Cardiac muscle cell (in vitro differentiated cells and primary cell): ENCODE measurements around the gene CALN1. TPM values are rescaled to one million over a fixed set of nuclear protein-coding genes. Genes with fewer than 3 reads are reported as not detected.

Source experiments
- DNase-seq, 2 donors: peaks; one replicate each; pipeline versions ENCODE4 v3.0.0 to v3.0.0-alpha.2; 2010 to 2017; ENCODE audit warnings: low read depth in 1 of 2, low spot score in 1 of 2
- H3K27ac ChIP-seq: fragments of 200-600 bp; sonication (generic); 2 replicates; pipeline ENCODE4 v1.5.1; 2016
- H3K27me3 ChIP-seq: fragments of 200-600 bp; sonication (generic); 2 replicates; pipeline ENCODE4 v1.6.0; 2016; ENCODE audit warnings: control low read depth
- H3K36me3 ChIP-seq: fragments of 200-600 bp; sonication (generic); 2 replicates; pipeline ENCODE4 v1.5.1; 2016; ENCODE audit warnings: control low read depth
- H3K4me1 ChIP-seq: fragments of 200-600 bp; sonication (generic); 2 replicates; pipeline ENCODE4 v1.8.1; 2017; ENCODE audit warnings: low read depth, mild to moderate bottlenecking, mixed run types
- H3K4me3 ChIP-seq: fragments of 200-600 bp; sonication (generic); 2 replicates; pipeline ENCODE4 v1.5.1; 2016; ENCODE audit warnings: mild to moderate bottlenecking
- H3K9me3 ChIP-seq: fragments of 200-600 bp; sonication (generic); 2 replicates; pipeline ENCODE4 v1.5.1; 2017; ENCODE audit warnings: low read depth, mild to moderate bottlenecking, control low read depth
- polyA plus RNA-seq: library from polyadenylated mRNA; unstranded; fragments of >200 nt; fragmentation: Nextera tagmentation; extraction: Ambion mirVana; gene quantifications from 2 replicates; pipeline ENCODE4 v1.2.1, GENCODE V29; 2016
- total RNA-seq: library from RNA; depleted of rRNA; stranded (reverse); fragments of >200 nt; gene quantifications from 2 replicates; pipeline ENCODE4 v1.2.3, GENCODE V29; 2016
- TF ChIP-seq, protein P1 (sequence below): IDR thresholded peaks from 2 replicates; pipeline ENCODE4 v1.5.1; 2012; ENCODE audit warnings: low read depth, mild to moderate bottlenecking, low read length

Gene CALN1
- total and polyA plus RNA-seq, 2 experiments from 2014 or later: 0.03 to 0.18 TPM

DNA sequence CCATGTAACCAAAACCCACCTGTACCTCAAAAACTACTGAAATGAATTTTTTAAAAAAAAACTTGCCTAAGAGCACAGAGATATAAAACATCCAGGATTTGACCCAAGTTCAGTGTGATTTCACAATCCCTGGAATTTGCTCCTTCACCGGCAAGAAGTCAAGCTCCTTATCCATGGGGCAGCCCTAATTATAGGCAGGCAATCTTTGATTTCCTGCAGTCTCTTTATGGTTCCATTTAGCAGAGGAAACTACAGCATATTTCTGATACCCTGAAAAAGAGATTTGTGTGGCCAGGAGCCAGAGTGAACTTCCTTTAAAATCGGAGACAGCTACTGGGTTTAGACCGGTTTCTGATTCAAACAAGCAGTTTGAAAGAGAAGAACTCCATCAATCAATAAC is 154.1 kb downstream of the CALN1 start:
- DNase-seq: no peak
- H3K27me3 ChIP-seq: no peaks in the 10 kb centered on the region
- no peaks in the 10 kb centered on the region for H3K36me3 ChIP-seq
- no peak overlapping the region for H3K27ac ChIP-seq
- no peaks in the 10 kb centered on the region for H3K4me1 ChIP-seq
- TF ChIP-seq, protein P1, sequence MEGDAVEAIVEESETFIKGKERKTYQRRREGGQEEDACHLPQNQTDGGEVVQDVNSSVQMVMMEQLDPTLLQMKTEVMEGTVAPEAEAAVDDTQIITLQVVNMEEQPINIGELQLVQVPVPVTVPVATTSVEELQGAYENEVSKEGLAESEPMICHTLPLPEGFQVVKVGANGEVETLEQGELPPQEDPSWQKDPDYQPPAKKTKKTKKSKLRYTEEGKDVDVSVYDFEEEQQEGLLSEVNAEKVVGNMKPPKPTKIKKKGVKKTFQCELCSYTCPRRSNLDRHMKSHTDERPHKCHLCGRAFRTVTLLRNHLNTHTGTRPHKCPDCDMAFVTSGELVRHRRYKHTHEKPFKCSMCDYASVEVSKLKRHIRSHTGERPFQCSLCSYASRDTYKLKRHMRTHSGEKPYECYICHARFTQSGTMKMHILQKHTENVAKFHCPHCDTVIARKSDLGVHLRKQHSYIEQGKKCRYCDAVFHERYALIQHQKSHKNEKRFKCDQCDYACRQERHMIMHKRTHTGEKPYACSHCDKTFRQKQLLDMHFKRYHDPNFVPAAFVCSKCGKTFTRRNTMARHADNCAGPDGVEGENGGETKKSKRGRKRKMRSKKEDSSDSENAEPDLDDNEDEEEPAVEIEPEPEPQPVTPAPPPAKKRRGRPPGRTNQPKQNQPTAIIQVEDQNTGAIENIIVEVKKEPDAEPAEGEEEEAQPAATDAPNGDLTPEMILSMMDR: no peak
- no peaks in the 10 kb centered on the region for H3K9me3 ChIP-seq
- H3K4me3 ChIP-seq: no peak overlapping the region

DNA sequence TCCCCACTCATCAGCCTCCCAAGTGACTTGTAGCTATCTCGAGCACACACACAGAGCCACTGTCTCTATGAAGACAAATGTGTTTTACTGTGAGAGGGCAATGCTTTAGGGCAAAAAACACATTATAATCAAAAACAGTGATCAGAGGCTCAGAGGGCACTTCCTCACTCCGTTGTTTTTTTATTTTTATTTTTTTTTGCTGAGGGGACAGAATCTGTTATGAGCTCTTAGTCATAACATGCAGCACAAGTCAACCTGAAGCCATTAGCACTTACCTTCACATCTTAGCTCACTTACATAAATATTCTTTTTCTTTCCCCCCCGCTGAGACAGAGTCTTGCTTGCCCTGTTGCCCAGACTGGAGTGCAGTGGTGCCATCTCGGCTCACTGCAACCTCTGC is 157.7 kb downstream of the CALN1 start:
- Histone ChIP-seq H3K27me3 (no peaks in the 10 kb centered on the region), H3K36me3 (no peaks in the 10 kb centered on the region), H3K27ac (no peak overlapping the region), H3K4me3 (no peak overlapping the region), H3K4me1 (no peaks in the 10 kb centered on the region), H3K9me3 (no peaks in the 10 kb centered on the region)
- DNase-seq: no peak
- TF ChIP-seq, protein P1: no peak

DNA sequence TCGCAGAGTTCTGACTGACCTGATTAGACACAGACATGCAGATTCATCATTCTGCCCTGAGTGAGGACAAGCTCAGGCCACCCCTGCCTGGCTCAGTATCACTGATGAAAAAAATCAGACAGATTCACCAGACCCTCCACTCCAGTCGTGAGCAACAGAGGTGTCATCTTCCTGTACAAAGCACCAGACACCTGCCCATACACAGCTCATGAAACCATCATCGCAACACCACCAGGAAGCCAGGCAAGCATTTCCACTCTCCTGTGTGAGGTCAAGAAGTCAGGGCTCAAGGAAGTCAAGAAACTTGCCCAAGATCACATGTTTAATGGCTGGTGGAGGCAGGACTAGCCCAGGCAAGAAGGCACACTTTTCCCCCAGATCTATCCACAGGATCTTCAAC is 163.0 kb downstream of the CALN1 start:
- DNase-seq: no peak
- H3K27me3 ChIP-seq: no peaks in the 10 kb centered on the region
- H3K4me3 ChIP-seq: no peak overlapping the region
- H3K36me3 ChIP-seq: no peaks in the 10 kb centered on the region
- H3K27ac ChIP-seq: no peak overlapping the region
- TF ChIP-seq, protein P1: no peak
- H3K9me3 ChIP-seq: no peaks in the 10 kb centered on the region
- H3K4me1 ChIP-seq: no peaks in the 10 kb centered on the region

DNA sequence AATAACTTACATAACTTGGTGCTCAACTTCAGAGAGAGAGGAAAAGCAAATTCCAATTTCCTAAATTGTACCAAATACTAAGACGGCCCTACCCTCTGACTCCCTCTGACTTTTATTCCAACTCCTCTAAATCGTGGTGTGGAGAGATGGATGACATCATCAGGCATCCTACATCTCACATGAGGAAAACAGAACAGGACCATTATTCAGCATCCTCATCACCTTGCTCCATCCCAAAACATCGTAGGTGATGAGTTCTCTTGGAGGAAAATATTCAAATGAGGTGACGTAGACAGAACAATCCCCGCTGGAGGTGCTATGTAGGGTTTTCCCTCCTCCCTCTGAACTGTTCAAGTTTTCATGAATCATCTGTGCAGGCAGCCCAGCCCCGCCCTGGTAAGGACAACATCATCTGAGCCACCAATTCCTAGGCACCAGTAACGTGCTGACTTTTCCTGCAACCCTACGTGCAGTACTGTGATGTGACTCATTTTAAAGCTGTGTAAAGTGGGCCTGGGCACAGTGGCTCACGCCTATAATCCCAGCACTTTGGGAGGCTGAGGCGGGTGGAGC is 167.2 kb downstream of the CALN1 start:
- H3K4me1 ChIP-seq: no peaks in the 10 kb centered on the region
- no peak overlapping the region for H3K4me3 ChIP-seq
- no peaks in the 10 kb centered on the region for H3K36me3 ChIP-seq
- no peaks in the 10 kb centered on the region for H3K27me3 ChIP-seq
- DNase-seq: no peak
- H3K27ac ChIP-seq: no peak overlapping the region
- no peaks in the 10 kb centered on the region for H3K9me3 ChIP-seq
- TF ChIP-seq, protein P1: no peak

DNA sequence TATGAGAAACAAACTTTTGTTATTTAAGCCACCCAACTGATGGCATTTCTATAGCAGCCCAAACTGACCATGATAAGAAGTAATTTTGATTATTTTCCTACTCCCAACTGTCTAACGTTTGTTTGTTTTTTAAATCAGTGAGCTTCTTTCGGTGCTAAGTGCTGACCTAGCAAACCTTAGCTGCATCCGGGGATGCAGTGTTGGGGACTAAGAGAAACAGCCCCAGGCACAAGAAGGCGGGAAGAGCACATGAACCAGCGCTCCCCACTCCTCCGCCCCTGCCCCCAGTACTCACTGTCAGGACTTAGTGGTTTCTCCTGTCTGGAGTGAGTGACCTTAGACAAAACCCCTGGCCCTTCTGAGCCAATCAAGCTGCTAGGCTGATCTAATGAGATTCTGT is 168.8 kb downstream of the CALN1 start:
- no peaks in the 10 kb centered on the region for H3K9me3 ChIP-seq
- H3K36me3 ChIP-seq: no peaks in the 10 kb centered on the region
- no peaks in the 10 kb centered on the region for H3K27me3 ChIP-seq
- no peak overlapping the region for H3K27ac ChIP-seq
- no peak for DNase-seq
- TF ChIP-seq, protein P1: no peak
- no peaks in the 10 kb centered on the region for H3K4me1 ChIP-seq
- H3K4me3 ChIP-seq: no peak overlapping the region

DNA sequence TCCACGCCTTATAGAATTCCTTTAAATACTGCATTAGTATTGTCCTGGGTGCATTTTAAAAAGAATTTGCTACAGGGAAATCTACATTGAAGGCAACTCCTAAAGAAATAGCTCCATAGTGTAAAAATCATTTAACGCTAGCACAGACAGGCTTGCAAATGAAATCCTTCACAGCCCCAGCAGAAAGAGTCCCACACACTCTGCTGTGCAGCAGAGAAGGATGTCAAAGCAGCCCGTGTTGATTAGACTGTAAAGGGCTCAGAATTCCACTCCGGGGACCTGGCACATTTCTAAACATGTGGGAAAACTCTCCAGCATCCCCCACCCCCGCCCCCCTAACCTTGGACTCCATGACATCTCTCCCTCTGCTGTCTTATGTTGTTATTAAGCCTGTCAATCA is 176.8 kb downstream of the CALN1 start:
- DNase-seq: no peak
- TF ChIP-seq, protein P1: no peak

More for the DNA sequence above, 176.8 kb downstream of the CALN1 start:
- Histone ChIP-seq H3K9me3 (no peaks in the 10 kb centered on the region), H3K36me3 (no peaks in the 10 kb centered on the region), H3K4me3 (no peak overlapping the region), H3K27ac (no peak overlapping the region), H3K27me3 (no peaks in the 10 kb centered on the region), H3K4me1 (no peaks in the 10 kb centered on the region)
